ENCODE results near the gene FBN2. TPM values are rescaled to one million over a fixed set of nuclear protein-coding genes. Genes with fewer than 3 reads are reported as not detected.

Gene FBN2
- total RNA-seq, 1 donor from 2014 or later: 1,151 TPM

DNA sequence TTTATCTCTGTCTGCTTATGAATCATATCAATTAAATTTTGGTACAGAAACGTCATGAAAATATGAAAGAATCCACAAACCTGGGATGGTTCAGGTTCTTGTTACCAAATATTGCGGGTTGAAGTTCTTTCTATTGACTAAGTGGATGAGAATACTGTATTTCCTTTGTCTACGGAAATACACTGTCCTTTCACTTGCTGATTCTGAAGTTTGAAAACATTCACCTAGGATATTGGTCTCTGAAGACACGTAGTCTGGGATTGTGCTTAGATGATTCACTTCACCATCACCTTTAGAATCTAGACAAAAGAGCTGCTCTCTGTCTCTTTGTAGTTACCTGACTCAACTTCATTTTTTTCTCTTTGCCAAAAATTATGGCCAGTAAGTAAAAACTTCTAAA is 222.4 kb downstream of the FBN2 start:
- peak overlapping the region; percentile 50 for H3K27ac Mint-ChIP-seq (ENCODE audit: unreplicated experiment)
- no peaks in the 10 kb centered on the region for H3K9me3 Mint-ChIP-seq (ENCODE audit: unreplicated experiment)
- TF ChIP-seq, protein P1, sequence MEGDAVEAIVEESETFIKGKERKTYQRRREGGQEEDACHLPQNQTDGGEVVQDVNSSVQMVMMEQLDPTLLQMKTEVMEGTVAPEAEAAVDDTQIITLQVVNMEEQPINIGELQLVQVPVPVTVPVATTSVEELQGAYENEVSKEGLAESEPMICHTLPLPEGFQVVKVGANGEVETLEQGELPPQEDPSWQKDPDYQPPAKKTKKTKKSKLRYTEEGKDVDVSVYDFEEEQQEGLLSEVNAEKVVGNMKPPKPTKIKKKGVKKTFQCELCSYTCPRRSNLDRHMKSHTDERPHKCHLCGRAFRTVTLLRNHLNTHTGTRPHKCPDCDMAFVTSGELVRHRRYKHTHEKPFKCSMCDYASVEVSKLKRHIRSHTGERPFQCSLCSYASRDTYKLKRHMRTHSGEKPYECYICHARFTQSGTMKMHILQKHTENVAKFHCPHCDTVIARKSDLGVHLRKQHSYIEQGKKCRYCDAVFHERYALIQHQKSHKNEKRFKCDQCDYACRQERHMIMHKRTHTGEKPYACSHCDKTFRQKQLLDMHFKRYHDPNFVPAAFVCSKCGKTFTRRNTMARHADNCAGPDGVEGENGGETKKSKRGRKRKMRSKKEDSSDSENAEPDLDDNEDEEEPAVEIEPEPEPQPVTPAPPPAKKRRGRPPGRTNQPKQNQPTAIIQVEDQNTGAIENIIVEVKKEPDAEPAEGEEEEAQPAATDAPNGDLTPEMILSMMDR (IDR thresholded peaks at IDR 0.05): no peak
- H3K27me3 Mint-ChIP-seq (ENCODE audit: unreplicated experiment): no peaks in the 10 kb centered on the region
- no peak overlapping the region for H3K4me3 Mint-ChIP-seq (ENCODE audit: unreplicated experiment)
- H3K4me1 Mint-ChIP-seq (ENCODE audit: unreplicated experiment): no peaks in the 10 kb centered on the region
- no peak for DNase-seq (ENCODE audit: extremely low spot score, unreplicated experiment)
- peaks cover 69% of the 10 kb centered on the region for H3K36me3 Mint-ChIP-seq (ENCODE audit: unreplicated experiment)

DNA sequence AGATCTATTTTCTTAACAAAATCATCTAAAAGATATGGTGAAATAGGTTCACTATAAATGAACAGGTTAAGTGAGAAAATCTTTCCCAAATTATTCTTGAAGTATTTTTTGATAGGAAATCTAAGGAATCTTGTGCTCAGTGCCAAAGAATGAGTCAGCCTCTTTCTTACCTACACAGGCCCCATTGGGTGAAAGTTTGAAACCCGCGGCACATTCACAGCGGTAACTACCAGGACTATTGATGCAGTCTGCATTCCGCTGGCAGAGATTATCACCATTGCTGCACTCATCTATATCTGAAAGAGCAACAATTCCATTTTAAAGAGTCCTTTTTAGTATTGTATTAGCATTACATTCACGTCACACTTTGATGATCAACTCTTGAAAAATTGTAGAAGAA is 232.7 kb downstream of the FBN2 start:
- TF ChIP-seq, protein P1 (IDR thresholded peaks at IDR 0.05): no peak
- no peaks in the 10 kb centered on the region for H3K9me3 Mint-ChIP-seq (ENCODE audit: unreplicated experiment)
- no peak overlapping the region for H3K4me3 Mint-ChIP-seq (ENCODE audit: unreplicated experiment)
- H3K36me3 Mint-ChIP-seq (ENCODE audit: unreplicated experiment): peaks cover 70% of the 10 kb centered on the region
- H3K27me3 Mint-ChIP-seq (ENCODE audit: unreplicated experiment): no peaks in the 10 kb centered on the region
- peaks cover 17% of the 10 kb centered on the region for H3K4me1 Mint-ChIP-seq (ENCODE audit: unreplicated experiment)
- no peak for DNase-seq (ENCODE audit: extremely low spot score, unreplicated experiment)
- H3K27ac Mint-ChIP-seq (ENCODE audit: unreplicated experiment): no peak overlapping the region

DNA sequence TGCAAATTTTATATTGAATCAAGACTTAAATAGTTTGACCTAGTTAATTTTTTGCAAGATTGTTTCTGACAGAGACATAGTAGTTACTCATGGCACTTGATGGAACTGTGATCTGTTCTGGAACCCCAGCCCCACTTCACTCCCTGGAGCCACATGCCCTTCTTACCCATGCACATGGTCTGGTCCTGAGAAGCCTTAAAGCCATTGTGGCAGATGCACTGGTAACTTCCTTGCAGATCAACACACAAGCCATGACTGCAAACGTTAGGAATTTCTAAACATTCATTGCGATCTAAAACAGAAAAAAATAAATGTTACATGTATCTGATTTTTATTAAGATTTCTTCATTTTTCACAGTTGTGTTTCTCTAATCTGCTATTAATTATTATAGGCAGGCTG is 233.3 kb downstream of the FBN2 start:
- no peaks in the 10 kb centered on the region for H3K27me3 Mint-ChIP-seq (ENCODE audit: unreplicated experiment)
- H3K9me3 Mint-ChIP-seq (ENCODE audit: unreplicated experiment): no peaks in the 10 kb centered on the region
- H3K4me1 Mint-ChIP-seq (ENCODE audit: unreplicated experiment): peaks cover 17% of the 10 kb centered on the region
- TF ChIP-seq, protein P1 (IDR thresholded peaks at IDR 0.05): no peak
- no peak overlapping the region for H3K27ac Mint-ChIP-seq (ENCODE audit: unreplicated experiment)
- H3K36me3 Mint-ChIP-seq (ENCODE audit: unreplicated experiment): peaks cover 74% of the 10 kb centered on the region
- no peak overlapping the region for H3K4me3 Mint-ChIP-seq (ENCODE audit: unreplicated experiment)
- no peak for DNase-seq (ENCODE audit: extremely low spot score, unreplicated experiment)

DNA sequence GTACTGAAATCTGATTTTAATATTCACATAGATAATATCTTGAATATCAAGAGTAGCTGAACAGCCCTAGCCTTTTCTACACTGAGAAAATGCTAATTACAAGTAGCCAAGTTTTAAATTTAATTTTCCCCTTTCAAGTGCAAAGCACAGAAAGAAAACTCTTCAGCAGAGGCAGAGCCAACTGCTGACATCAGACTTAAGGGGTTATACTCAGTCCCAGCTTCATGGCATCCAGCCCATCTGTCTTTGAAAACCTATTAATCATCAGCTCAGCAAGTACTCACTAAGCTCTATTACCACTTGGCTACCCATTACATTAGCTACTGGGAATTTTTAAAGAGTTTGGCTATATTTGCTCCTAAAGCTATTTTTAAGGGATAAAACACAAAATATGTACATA is 234.0 kb downstream of the FBN2 start:
- Mint-ChIP-seq H3K9me3 (ENCODE audit: unreplicated experiment) (no peaks in the 10 kb centered on the region), H3K27ac (ENCODE audit: unreplicated experiment) (no peak overlapping the region), H3K4me1 (ENCODE audit: unreplicated experiment) (peaks cover 17% of the 10 kb centered on the region), H3K4me3 (ENCODE audit: unreplicated experiment) (no peak overlapping the region), H3K36me3 (ENCODE audit: unreplicated experiment) (peaks cover 77% of the 10 kb centered on the region), H3K27me3 (ENCODE audit: unreplicated experiment) (no peaks in the 10 kb centered on the region)
- TF ChIP-seq, protein P1 (IDR thresholded peaks at IDR 0.05): no peak
- no peak for DNase-seq (ENCODE audit: extremely low spot score, unreplicated experiment)

DNA sequence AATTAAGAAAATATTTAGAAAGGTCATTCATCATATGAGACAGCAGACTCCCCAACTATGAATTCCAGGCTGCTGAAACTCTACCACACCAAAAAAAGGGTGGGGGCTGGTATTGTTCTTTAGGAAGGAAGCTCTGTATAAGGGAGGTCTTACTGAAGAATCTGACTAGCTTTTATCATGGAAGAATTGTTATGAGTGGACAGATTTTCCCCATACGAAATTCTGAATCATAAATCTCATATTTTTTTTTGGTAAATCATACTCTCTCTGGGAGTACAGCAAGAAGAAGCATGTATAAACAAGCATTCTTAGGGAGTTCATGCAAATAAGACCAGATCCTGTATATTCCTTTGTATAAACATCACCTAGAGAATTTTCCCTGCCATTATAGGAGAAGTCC is 234.5 kb downstream of the FBN2 start:
- H3K4me1 Mint-ChIP-seq (ENCODE audit: unreplicated experiment): peaks cover 17% of the 10 kb centered on the region
- H3K9me3 Mint-ChIP-seq (ENCODE audit: unreplicated experiment): no peaks in the 10 kb centered on the region
- DNase-seq (ENCODE audit: extremely low spot score, unreplicated experiment): no peak
- TF ChIP-seq, protein P1 (IDR thresholded peaks at IDR 0.05): no peak
- H3K27ac Mint-ChIP-seq (ENCODE audit: unreplicated experiment): peak overlapping the region; percentile 15
- H3K4me3 Mint-ChIP-seq (ENCODE audit: unreplicated experiment): no peak overlapping the region
- no peaks in the 10 kb centered on the region for H3K27me3 Mint-ChIP-seq (ENCODE audit: unreplicated experiment)
- H3K36me3 Mint-ChIP-seq (ENCODE audit: unreplicated experiment): peaks cover 76% of the 10 kb centered on the region
